ENCODE measurements around the gene EIF2S3. TPM values are rescaled to one million over a fixed set of nuclear protein-coding genes. Genes with fewer than 3 reads are reported as not detected.

The EIF2S3 gene
- total RNA-seq, 1 donor from 2014 or later, result 315 TPM

- DNase-seq (ENCODE audit: low read depth) (no peak), FAIRE-seq (no peak)
- TF ChIP-seq CTCF (IDR thresholded peaks at IDR 0.05; ENCODE audit: insufficient read depth, low read length, severe bottlenecking), result no peak
- no peak overlapping the region for H3K4me3 ChIP-seq (ENCODE audit: low read depth, low read length)
- H3K27me3 ChIP-seq (ENCODE audit: control insufficient read depth, insufficient read depth, low read length), result no peaks in the 10 kb centered on the region
- no peaks in the 10 kb centered on the region for H3K36me3 ChIP-seq (ENCODE audit: control insufficient read depth, insufficient read depth, low read length)
Measured at GRCh38 chrX:24017674-24018073, 37.1 kb upstream of the EIF2S3 start.

- Histone ChIP-seq H3K36me3 (ENCODE audit: control insufficient read depth, insufficient read depth, low read length) (no peaks in the 10 kb centered on the region), H3K27me3 (ENCODE audit: control insufficient read depth, insufficient read depth, low read length) (no peaks in the 10 kb centered on the region), H3K4me3 (ENCODE audit: low read depth, low read length) (no peak overlapping the region)
- TF ChIP-seq CTCF (IDR thresholded peaks at IDR 0.05; ENCODE audit: insufficient read depth, low read length, severe bottlenecking), result no peak
- no peak for DNase-seq (ENCODE audit: low read depth)
- no peak for FAIRE-seq
Measured at GRCh38 chrX:24018809-24019208, 35.9 kb upstream of the EIF2S3 start.

GRCh38 chrX:24019448-24019847 is 35.3 kb upstream of the EIF2S3 start:
- Histone ChIP-seq H3K4me3 (ENCODE audit: low read depth, low read length) (no peak overlapping the region), H3K27me3 (ENCODE audit: control insufficient read depth, insufficient read depth, low read length) (no peaks in the 10 kb centered on the region), H3K36me3 (ENCODE audit: control insufficient read depth, insufficient read depth, low read length) (no peaks in the 10 kb centered on the region)
- DNase-seq (ENCODE audit: low read depth), result no peak
- FAIRE-seq, result no peak
- no peak for TF ChIP-seq CTCF (IDR thresholded peaks at IDR 0.05; ENCODE audit: insufficient read depth, low read length, severe bottlenecking)

DNA sequence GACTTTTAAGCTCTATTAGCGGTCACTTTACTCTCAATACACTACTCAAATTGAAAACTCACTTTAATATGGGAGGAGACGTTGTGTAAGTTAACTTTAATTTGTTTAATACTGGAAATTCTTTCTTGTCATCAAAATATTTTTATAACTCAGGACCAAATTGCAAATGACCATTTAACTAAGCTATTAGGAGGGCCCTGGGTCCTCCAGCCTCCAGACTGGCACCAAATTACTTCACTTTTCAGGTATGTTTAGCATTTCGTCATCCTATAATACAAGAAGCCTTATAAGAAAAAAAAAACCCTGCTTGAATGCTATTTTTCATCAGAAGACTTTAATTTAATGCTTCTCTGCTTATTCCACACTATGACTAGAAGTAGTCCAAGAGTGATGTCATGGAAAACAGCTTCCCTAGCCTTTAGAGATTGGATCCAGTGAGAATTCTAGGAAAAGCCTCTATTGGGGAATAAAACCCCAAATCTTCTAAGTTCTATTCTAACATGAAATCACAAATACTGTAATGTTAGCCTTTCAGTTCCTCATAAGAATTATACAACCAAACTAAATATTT is 34.4 kb upstream of the EIF2S3 start:
- no peak for FAIRE-seq
- TF ChIP-seq CTCF (IDR thresholded peaks at IDR 0.05; ENCODE audit: insufficient read depth, low read length, severe bottlenecking), result no peak
- H3K27me3 ChIP-seq (ENCODE audit: control insufficient read depth, insufficient read depth, low read length), result no peaks in the 10 kb centered on the region
- DNase-seq (ENCODE audit: low read depth), result peak; percentile 4
- no peaks in the 10 kb centered on the region for H3K36me3 ChIP-seq (ENCODE audit: control insufficient read depth, insufficient read depth, low read length)
- no peak overlapping the region for H3K4me3 ChIP-seq (ENCODE audit: low read depth, low read length)

DNA sequence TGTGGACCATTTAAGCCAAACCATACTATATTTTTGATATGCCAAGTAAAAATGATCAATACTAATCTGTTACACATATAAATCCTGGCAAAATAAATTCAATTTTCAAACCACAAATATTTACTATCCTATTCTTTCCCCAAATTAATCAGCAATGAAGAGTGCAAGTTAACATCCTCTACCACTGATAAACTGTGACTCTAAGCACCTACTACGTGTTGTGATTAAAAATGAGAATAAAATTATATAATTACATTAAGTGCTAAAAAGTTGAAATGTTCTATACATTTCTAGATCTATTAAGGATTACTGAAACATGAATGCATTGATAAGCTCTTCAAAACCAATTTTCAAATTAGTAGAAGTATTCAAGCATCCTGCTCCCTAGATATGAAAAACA is 31.2 kb upstream of the EIF2S3 start:
- DNase-seq (ENCODE audit: low read depth), result no peak
- no peak for TF ChIP-seq CTCF (IDR thresholded peaks at IDR 0.05; ENCODE audit: insufficient read depth, low read length, severe bottlenecking)
- no peak for FAIRE-seq
- Histone ChIP-seq H3K36me3 (ENCODE audit: control insufficient read depth, insufficient read depth, low read length) (no peaks in the 10 kb centered on the region), H3K4me3 (ENCODE audit: low read depth, low read length) (peak overlapping the region; percentile 55), H3K27me3 (ENCODE audit: control insufficient read depth, insufficient read depth, low read length) (no peaks in the 10 kb centered on the region)

Data from bronchial epithelial cell (primary cell).